Occipital lobe (tissue), 2 donors: Measurements from ENCODE around the gene NCKIPSD. TPM values are rescaled to one million over a fixed set of nuclear protein-coding genes. Genes with fewer than 3 reads are reported as not detected.
"Not testable (repeated sequence)": the region's sequence is repeated elsewhere in the genome, so short reads cannot be mapped to it uniquely, and the experiment has no call there.

Experiments used
- DNase-seq: peaks from one replicate; lab custom pipeline; 2025; lab: John Stamatoyannopoulos, UW
- total RNA-seq: library from RNA; depleted of rRNA; stranded (reverse); fragments of >200 nt; gene quantifications from one replicate; pipeline ENCODE4 v1.2.3, GENCODE V29; 2014

The NCKIPSD gene
- 8.4 TPM for total RNA-seq

- DNase-seq: peak; percentile 75
Measured at GRCh38 chr3:48685603-48686511, at the start of gene NCKIPSD. Gene NCKIPSD, minus strand, starts transcription at chr3:48685915. Its CDS starts 108 bp downstream, at chr3:48685807.

GRCh38 chr3:48735075-48735767, 49.5 kb upstream of the NCKIPSD start:
- not testable (repeated sequence) for DNase-seq

GRCh38 chr3:48734541-48734940, 48.8 kb upstream of the NCKIPSD start:
- not testable (repeated sequence) for DNase-seq

GRCh38 chr3:48733752-48734518, 48.2 kb upstream of the NCKIPSD start:
- not testable (repeated sequence) for DNase-seq

GRCh38 chr3:48727511-48727910, 41.8 kb upstream of the NCKIPSD start:
- DNase-seq: no peak

- DNase-seq: not testable (repeated sequence)
Measured at GRCh38 chr3:48725185-48725855, 39.6 kb upstream of the NCKIPSD start.

- no peak for DNase-seq
Measured at GRCh38 chr3:48723725-48724124, 38.0 kb upstream of the NCKIPSD start.

- DNase-seq: not testable (repeated sequence)
Measured at GRCh38 chr3:48723293-48723692, 37.6 kb upstream of the NCKIPSD start.

- DNase-seq: peak; percentile 98
Measured at GRCh38 chr3:48716982-48717746, 31.4 kb upstream of the NCKIPSD start, which contains the start of gene IP6K2. Gene IP6K2, minus strand, starts transcription at chr3:48717221. Its CDS starts 21,930 bp downstream, at chr3:48695291.

- DNase-seq: no peak
Measured at GRCh38 chr3:48716508-48716981, 30.8 kb upstream of the NCKIPSD start.

GRCh38 chr3:48715174-48715800, 29.6 kb upstream of the NCKIPSD start:
- peak; percentile 17 for DNase-seq

GRCh38 chr3:48711727-48712126, 26.0 kb upstream of the NCKIPSD start:
- DNase-seq: no peak

- no peak for DNase-seq
Measured at GRCh38 chr3:48709051-48709461, 23.3 kb upstream of the NCKIPSD start.

- DNase-seq: no peak
Measured at GRCh38 chr3:48708481-48708889, 22.8 kb upstream of the NCKIPSD start.

- DNase-seq: no peak
Measured at GRCh38 chr3:48707157-48707556, 21.4 kb upstream of the NCKIPSD start.

GRCh38 chr3:48702320-48702920, 16.7 kb upstream of the NCKIPSD start:
- DNase-seq: no peak

- no peak for DNase-seq
Measured at GRCh38 chr3:48700731-48701405, 15.2 kb upstream of the NCKIPSD start.

- no peak for DNase-seq
Measured at GRCh38 chr3:48698891-48699290, 13.2 kb upstream of the NCKIPSD start.

GRCh38 chr3:48697952-48698351, 12.2 kb upstream of the NCKIPSD start:
- DNase-seq: no peak
